ENCODE results near the gene COX5A.

Gene COX5A

GRCh38 chr15:74937590-74938371 is at the start of gene COX5A:
COX5A (minus strand) TSS chr15:74938073; CDS start chr15:74938014, 59 bp downstream.
- peak; percentile 99 to 100 (median 99) for DNase-seq

- peak; percentile 69 to 78 (median 73) for DNase-seq
Observed at GRCh38 chr15:74983725-74984231, 45.9 kb upstream of the COX5A start.

GRCh38 chr15:74982183-74982582 is 44.3 kb upstream of the COX5A start:
- DNase-seq: peak; percentile 36 to 60 (median 58)

- no peak for DNase-seq
Observed at GRCh38 chr15:74978503-74978902, 40.6 kb upstream of the COX5A start.

- no peak for DNase-seq
Observed at GRCh38 chr15:74978077-74978476, 40.2 kb upstream of the COX5A start.

- DNase-seq: no peak
Observed at GRCh38 chr15:74977599-74977998, 39.7 kb upstream of the COX5A start.

- no peak for DNase-seq
Observed at GRCh38 chr15:74976159-74976558, 38.3 kb upstream of the COX5A start.

- DNase-seq: no peak
Observed at GRCh38 chr15:74967670-74968069, 29.8 kb upstream of the COX5A start.

- peak; percentile 26 to 69 (median 48) for DNase-seq
Observed at GRCh38 chr15:74964794-74965193, 26.9 kb upstream of the COX5A start.

- DNase-seq: no peak
Observed at GRCh38 chr15:74963213-74963612, 25.3 kb upstream of the COX5A start.

- no peak for DNase-seq
Observed at GRCh38 chr15:74962671-74963070, 24.8 kb upstream of the COX5A start.

- no peak for DNase-seq
Observed at GRCh38 chr15:74962219-74962618, 24.3 kb upstream of the COX5A start.

GRCh38 chr15:74961616-74962015 is 23.7 kb upstream of the COX5A start:
- DNase-seq: no peak

- no peak for DNase-seq
Observed at GRCh38 chr15:74960995-74961588, 23.2 kb upstream of the COX5A start.

- DNase-seq: no peak
Observed at GRCh38 chr15:74960286-74960685, 22.4 kb upstream of the COX5A start.

- no peak for DNase-seq
Observed at GRCh38 chr15:74959586-74959939, 21.7 kb upstream of the COX5A start.

- DNase-seq: peak in 1 of 3 donors; percentile 23
Observed at GRCh38 chr15:74958908-74959585, 21.2 kb upstream of the COX5A start.

- DNase-seq: peak; percentile 62 to 71 (median 63)
Observed at GRCh38 chr15:74958320-74958907, 20.5 kb upstream of the COX5A start.

GRCh38 chr15:74957476-74958035 is 19.7 kb upstream of the COX5A start:
- no peak for DNase-seq

- DNase-seq: peak; percentile 69 to 91 (median 76)
Observed at GRCh38 chr15:74956648-74957475, 19.0 kb upstream of the COX5A start, which contains the start of gene RPP25. RPP25 (minus strand) TSS chr15:74956772; CDS start chr15:74956583, 189 bp downstream.

- peak; percentile 65 to 81 (median 72) for DNase-seq
Observed at GRCh38 chr15:74955796-74956647, 18.1 kb upstream of the COX5A start.
